Keratinocyte (primary cell): Measurements from ENCODE around the gene PITX1.

Experiments
- CTCF ChIP-seq, 3 experiments: IDR thresholded peaks in 1 of 3; conservative IDR thresholded peaks in 1 of 3; optimal IDR thresholded peaks in 1 of 3; 2 replicates in 2 of 3; 3 replicates in 1 of 3; pipeline versions ENCODE3 to v1.5.1; 2011; ENCODE audit warnings: low read length in 3 of 3, mild to moderate bottlenecking in 3 of 3, moderate library complexity in 2 of 3, control low read depth in 1 of 3, inconsistent platforms in 1 of 3; ENCODE audit not compliant: insufficient read depth in 2 of 3; ENCODE audit errors: extremely low read depth in 1 of 3
- EZH2 ChIP-seq: IDR thresholded peaks from one replicate; pipeline ENCODE4 v1.6.1; 2012; ENCODE audit warnings: inconsistent platforms, mild to moderate bottlenecking, low read length, moderate library complexity

GRCh38 chr5:135036405-135036804 is 2.4 kb upstream of the PITX1 start:
- TF ChIP-seq EZH2: no peak
- no peak for TF ChIP-seq CTCF (optimal IDR thresholded peaks at IDR 0.05 in 1 of 3, IDR thresholded peaks at IDR 0.05 in 1 of 3, conservative IDR thresholded peaks at IDR 0.05 in 1 of 3; ENCODE audit: extremely low read depth in 1 of 3, insufficient read depth in 2 of 3, low read length in 3 of 3)
